GM12875 (cell line): ENCODE results near the gene PTGDR2.

Source experiments
- H3K4me3 ChIP-seq: one replicate; pipeline ENCODE4 v1.5.1; 2011; ENCODE audit warnings: low read depth, low read length, control low read depth
- TF ChIP-seq, protein P1 (sequence below): IDR thresholded peaks from 2 replicates; pipeline ENCODE4 v1.5.1; 2011; ENCODE audit warnings: low read depth, mild to moderate bottlenecking, control low read depth, inconsistent platforms, low read length, moderate library complexity, borderline replicate concordance; ENCODE audit not compliant: insufficient read depth

PTGDR2 gene

DNA sequence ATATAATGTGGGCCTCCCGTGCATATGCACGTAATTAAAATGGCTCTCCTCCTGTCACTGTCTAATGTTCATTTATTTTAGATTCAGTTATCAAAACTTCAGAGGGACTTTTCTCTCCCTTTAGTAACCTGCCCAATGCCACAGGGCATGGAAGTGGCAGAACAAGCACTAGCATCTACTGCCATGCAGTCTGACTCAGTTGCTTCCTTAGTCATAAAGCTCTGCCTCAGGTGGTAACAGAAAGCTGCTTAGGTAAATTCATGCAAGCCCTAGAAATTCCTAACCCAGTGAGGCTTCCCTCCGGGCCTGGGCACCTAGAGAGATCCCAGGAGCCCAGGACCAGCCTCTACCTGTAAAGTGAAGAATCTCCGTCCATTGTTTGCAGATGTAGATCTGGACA lies 41.7 kb upstream of the PTGDR2 start:
- H3K4me3 ChIP-seq: no peak overlapping the region
- TF ChIP-seq, protein P1, sequence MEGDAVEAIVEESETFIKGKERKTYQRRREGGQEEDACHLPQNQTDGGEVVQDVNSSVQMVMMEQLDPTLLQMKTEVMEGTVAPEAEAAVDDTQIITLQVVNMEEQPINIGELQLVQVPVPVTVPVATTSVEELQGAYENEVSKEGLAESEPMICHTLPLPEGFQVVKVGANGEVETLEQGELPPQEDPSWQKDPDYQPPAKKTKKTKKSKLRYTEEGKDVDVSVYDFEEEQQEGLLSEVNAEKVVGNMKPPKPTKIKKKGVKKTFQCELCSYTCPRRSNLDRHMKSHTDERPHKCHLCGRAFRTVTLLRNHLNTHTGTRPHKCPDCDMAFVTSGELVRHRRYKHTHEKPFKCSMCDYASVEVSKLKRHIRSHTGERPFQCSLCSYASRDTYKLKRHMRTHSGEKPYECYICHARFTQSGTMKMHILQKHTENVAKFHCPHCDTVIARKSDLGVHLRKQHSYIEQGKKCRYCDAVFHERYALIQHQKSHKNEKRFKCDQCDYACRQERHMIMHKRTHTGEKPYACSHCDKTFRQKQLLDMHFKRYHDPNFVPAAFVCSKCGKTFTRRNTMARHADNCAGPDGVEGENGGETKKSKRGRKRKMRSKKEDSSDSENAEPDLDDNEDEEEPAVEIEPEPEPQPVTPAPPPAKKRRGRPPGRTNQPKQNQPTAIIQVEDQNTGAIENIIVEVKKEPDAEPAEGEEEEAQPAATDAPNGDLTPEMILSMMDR: no peak

DNA sequence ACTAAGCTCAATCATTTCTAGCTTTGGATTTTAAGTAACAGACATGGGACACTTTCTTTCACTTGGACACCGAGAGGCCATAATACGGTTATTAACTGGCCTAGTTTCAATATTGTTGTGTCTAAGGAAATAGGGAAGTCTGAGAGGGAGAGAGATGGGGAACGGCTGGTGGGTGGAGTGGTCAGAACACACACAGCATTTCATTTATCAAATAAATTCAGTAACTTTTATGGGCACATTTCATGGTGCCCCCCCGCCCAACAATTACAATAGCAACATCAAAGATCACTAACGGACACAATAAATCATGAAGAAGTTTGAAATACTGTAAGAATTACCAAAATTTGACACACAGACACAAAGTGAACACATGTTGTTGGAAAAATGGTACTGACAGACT lies 39.9 kb upstream of the PTGDR2 start:
- H3K4me3 ChIP-seq: no peak overlapping the region
- TF ChIP-seq, protein P1: no peak

DNA sequence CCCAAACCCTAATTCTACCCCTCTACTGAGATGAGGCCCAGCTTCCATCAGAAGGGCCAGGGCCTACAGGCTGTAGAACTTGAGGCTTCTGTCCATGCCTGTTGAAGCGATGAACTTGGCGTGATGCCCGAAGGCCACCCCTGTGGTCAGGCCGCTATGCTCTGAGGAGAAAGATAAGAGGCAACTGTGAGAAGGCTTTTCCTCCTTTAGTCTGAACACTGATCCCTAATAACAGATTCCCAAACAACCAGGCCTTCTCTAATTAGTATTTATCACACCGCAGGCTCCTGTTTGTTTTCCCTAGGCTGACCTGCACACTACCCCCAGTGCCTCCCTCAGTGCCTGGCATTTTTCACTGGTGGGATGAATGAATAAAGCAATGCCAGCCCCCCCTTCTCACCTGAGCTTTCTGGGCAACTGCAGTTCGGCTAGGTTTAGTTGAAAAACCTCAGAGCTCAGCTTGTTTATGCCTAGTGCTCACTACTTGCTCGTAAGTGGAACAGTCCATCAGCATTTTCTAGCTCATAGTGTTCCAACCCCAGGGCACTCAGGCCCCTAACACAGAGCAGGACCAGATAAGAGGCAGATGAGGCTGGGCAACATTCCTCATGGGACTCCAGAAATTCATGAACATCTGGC lies 35.5 kb upstream of the PTGDR2 start:
- TF ChIP-seq, protein P1: no peak

DNA sequence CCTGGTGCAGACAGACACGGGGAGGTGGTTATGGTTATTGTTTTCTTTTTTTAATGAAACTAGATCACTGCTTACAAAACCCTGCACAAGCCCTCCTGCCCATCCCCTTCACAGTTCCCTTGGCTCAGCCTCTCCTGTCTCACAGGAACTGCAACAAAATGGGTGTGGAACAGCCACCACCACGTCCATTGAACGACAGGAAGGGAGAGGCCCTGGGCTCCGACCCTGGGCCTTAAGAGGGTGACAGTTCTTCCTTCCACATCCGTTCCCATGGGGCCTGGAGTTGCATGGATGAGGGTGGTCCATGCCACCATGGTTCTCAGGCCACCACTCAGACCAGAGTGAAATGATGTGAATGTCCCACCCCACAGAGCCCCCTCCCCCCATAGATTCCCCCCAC lies 34.9 kb upstream of the PTGDR2 start:
- TF ChIP-seq, protein P1: no peak
- no peak overlapping the region for H3K4me3 ChIP-seq

More for the DNA sequence above, 35.5 kb upstream of the PTGDR2 start:
- H3K4me3 ChIP-seq: no peak overlapping the region

DNA sequence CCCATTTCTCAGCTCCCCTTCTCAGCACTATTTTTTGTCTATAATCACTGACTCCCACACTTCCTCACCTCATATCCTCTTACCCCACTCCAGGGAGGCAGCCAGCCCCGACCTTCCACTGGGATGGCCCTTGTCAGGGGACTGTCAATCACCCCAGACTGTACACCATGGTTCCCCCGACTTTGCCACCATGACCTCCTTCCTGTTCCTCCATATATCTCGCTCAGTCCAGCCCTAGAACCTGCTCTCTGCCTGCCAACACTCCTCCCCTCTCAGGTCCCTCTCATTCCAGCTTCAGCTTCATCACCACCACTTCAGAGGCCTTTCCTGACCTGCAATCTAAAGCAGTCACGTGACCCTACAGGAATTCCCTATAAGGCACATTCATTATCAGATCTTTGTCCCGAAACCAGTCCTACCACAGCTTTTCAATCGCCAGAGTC lies 34.1 kb upstream of the PTGDR2 start:
- no peak overlapping the region for H3K4me3 ChIP-seq
- TF ChIP-seq, protein P1: no peak

DNA sequence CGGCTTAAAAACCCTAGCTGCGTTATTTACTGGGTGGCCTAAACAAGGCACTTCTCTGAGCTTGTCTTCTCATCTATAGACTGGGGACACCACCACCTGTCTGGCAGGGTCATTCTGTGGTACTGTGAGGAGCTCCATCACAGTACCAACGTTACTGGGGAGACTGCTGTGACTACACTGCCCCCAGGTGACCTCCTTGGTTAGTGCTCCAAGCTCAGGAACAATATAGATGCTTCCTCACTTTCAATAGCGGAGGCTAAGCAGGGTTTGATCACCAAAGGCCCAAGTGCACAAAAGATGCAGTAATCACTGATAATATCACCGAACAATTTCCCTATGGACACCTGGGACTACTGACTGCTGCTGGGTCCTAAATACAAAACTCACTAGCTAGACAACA lies 31.8 kb upstream of the PTGDR2 start:
- no peak overlapping the region for H3K4me3 ChIP-seq
- TF ChIP-seq, protein P1: peak; percentile 53

DNA sequence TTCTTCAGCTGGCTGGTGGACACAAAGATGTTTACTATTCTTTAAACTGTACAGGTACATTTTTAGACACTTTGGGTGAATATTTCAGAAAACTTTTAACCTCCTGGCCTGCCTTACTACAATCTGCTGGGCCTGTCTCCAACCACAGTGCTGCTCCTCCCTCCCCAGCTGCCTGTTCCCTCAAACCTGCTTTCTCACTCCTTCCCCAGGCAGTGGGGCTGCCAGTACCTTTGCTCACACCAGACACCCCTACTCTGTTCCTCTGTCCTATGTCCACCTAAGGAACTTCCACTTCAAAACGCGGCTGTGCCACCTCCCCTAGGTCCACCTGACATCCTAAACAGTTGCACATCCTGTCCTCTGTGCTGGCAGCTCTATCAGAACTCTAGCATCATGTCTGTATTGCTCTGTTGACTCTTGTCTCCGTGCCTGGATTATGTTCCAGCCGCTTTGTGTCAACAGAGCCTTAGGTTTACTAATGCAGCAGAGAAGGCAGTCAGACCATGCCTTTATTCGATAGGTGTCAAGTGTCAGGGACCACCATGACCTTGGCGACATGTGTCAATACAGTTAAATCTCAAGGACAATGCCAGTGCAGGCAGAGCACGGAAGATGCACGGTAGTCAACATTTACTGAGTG lies 25.0 kb upstream of the PTGDR2 start:
- TF ChIP-seq, protein P1: no peak
- no peak overlapping the region for H3K4me3 ChIP-seq
